OCI-LY1 (cell line): ENCODE data around the gene B3GAT1.

Experiments used
- H2AFZ ChIP-seq: fragments of 200-600 bp; sonication (generic), shearing (Covaris generic); 2 replicates; pipeline ENCODE4 v1.6.0; 2014; ENCODE audit warnings: antibody characterized with exemption, mild to moderate bottlenecking, low read length
- H3F3A ChIP-seq: fragments of 200-600 bp; sonication (generic), shearing (Covaris generic); 2 replicates; pipeline ENCODE4 v1.6.0; 2014; ENCODE audit warnings: mild to moderate bottlenecking, antibody characterized with exemption, low read length, moderate library complexity; ENCODE audit not compliant: insufficient read depth
- H3K27ac ChIP-seq: fragments of 200-600 bp; sonication (generic); 2 replicates; pipeline ENCODE4 v1.5.1; 2014; ENCODE audit warnings: low read length, mixed run types, mild to moderate bottlenecking, low read depth; ENCODE audit not compliant: poor library complexity, severe bottlenecking
- H3K27me3 ChIP-seq: fragments of 200-600 bp; sonication (generic); 2 replicates; pipeline ENCODE4 v1.6.0; 2014; ENCODE audit warnings: antibody characterized with exemption, mild to moderate bottlenecking, low read length, moderate library complexity; ENCODE audit not compliant: insufficient read depth
- H3K36me3 ChIP-seq: fragments of 200-600 bp; sonication (generic); 2 replicates; pipeline ENCODE4 v1.6.1; 2014; ENCODE audit warnings: mild to moderate bottlenecking, antibody characterized with exemption, low read length, moderate library complexity, mixed read lengths; ENCODE audit not compliant: insufficient read depth
- H3K4me1 ChIP-seq: fragments of 200-600 bp; sonication (generic); 2 replicates; pipeline ENCODE4 v1.5.1; 2014; ENCODE audit warnings: mild to moderate bottlenecking, low read length, moderate library complexity; ENCODE audit not compliant: insufficient read depth, severe bottlenecking
- H3K4me2 ChIP-seq: fragments of 200-600 bp; sonication (generic), shearing (Covaris generic); 2 replicates; pipeline ENCODE4 v1.6.1; 2014; ENCODE audit warnings: low read length
- H3K4me3 ChIP-seq: fragments of 200-600 bp; sonication (generic); 2 replicates; pipeline ENCODE4 v1.5.1; 2014; ENCODE audit warnings: low read length, low read depth, mild to moderate bottlenecking, mixed read lengths; ENCODE audit not compliant: poor library complexity, severe bottlenecking
- H3K79me2 ChIP-seq: fragments of 200-600 bp; shearing (Covaris generic); 2 replicates; pipeline ENCODE4 v1.6.1; 2016; ENCODE audit warnings: mixed run types, low read length, mixed read lengths; ENCODE audit not compliant: insufficient read depth
- H3K9ac ChIP-seq: fragments of 200-600 bp; sonication (generic), shearing (Covaris generic); 2 replicates; pipeline ENCODE4 v1.6.1; 2014; ENCODE audit warnings: mild to moderate bottlenecking, low read length, mixed read lengths
- H3K9me2 ChIP-seq: fragments of 200-600 bp; sonication (generic), shearing (Covaris generic); 2 replicates; pipeline ENCODE4 v1.6.1; 2014; ENCODE audit warnings: low read depth, mild to moderate bottlenecking, low read length, mixed read lengths
- H3K9me3 ChIP-seq: fragments of 200-600 bp; shearing (Covaris generic); 2 replicates; pipeline ENCODE4 v1.6.1; 2014; ENCODE audit warnings: low read length, mixed read lengths
- H4K20me1 ChIP-seq: fragments of 200-600 bp; sonication (generic), shearing (Covaris generic); 2 replicates; pipeline ENCODE4 v1.6.0; 2016; ENCODE audit warnings: mild to moderate bottlenecking, low read length; ENCODE audit not compliant: insufficient read depth
- EZH2 ChIP-seq: fragments of 200-600 bp; sonication (generic), shearing (Covaris generic); IDR thresholded peaks from 2 replicates; pipeline ENCODE4 v1.8.0; 2017; ENCODE audit warnings: borderline replicate concordance, mixed run types, mild to moderate bottlenecking, antibody characterized with exemption, low read length, moderate library complexity, mixed read lengths
- TF ChIP-seq, protein P1 (sequence below): fragments of 200-600 bp; sonication (generic), shearing (Covaris generic); IDR thresholded peaks from 2 replicates; pipeline ENCODE4 v1.5.1; 2017; ENCODE audit warnings: mild to moderate bottlenecking, antibody characterized with exemption, low read length, moderate library complexity, mixed read lengths

Gene B3GAT1

GRCh38 chr11:134337051-134337450, 75.0 kb downstream of the B3GAT1 start:
- Histone ChIP-seq H3K4me1 (no peaks in the 10 kb centered on the region), H3K9ac (no peak overlapping the region), H3K79me2 (no peaks in the 10 kb centered on the region), H3K27ac (no peak overlapping the region), H2AFZ (no peak overlapping the region), H3K9me3 (no peaks in the 10 kb centered on the region), H3K9me2 (no peaks in the 10 kb centered on the region), H3K4me3 (no peak overlapping the region), H3F3A (no peaks in the 10 kb centered on the region), H4K20me1 (no peaks in the 10 kb centered on the region), H3K4me2 (no peak overlapping the region), H3K36me3 (no peaks in the 10 kb centered on the region), H3K27me3 (no peaks in the 10 kb centered on the region)
- TF ChIP-seq EZH2 = no peak
- TF ChIP-seq, protein P1, sequence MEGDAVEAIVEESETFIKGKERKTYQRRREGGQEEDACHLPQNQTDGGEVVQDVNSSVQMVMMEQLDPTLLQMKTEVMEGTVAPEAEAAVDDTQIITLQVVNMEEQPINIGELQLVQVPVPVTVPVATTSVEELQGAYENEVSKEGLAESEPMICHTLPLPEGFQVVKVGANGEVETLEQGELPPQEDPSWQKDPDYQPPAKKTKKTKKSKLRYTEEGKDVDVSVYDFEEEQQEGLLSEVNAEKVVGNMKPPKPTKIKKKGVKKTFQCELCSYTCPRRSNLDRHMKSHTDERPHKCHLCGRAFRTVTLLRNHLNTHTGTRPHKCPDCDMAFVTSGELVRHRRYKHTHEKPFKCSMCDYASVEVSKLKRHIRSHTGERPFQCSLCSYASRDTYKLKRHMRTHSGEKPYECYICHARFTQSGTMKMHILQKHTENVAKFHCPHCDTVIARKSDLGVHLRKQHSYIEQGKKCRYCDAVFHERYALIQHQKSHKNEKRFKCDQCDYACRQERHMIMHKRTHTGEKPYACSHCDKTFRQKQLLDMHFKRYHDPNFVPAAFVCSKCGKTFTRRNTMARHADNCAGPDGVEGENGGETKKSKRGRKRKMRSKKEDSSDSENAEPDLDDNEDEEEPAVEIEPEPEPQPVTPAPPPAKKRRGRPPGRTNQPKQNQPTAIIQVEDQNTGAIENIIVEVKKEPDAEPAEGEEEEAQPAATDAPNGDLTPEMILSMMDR = no peak

DNA sequence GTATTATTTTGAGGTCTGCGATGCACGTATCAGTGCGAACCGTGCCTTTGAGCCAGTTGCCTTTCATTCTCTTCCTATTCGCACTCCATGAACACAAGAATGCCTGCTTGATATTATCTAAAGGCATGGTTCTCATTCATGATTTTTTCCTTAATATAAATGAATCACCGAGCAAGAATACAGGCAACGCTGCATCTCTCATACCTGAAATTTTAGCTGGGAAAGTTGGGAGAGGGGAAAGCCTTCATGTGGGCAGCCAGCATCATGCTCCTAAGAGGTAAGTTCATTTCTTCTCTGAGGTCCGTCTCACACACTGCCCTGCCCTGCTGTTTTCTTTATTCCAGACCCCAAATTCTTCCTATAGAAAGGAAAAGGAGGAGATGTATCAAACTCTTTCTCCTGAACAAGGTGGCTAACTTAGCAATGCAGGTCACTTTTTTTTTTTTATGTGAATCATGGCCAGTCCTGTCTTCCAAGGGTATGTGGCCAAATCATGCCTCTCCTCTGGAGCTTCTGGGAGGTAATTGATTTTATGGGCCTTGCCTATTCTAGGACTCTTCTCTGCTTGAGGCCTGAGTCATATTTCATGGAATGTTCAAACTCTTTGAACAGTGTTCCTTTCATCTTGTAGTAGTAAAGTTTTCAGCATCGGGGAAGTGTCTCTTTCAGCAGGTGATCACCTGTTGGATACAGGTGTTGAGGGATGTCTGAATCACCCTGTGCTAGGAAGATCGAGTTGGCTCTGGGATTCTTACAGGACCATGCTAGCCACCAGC, 77.1 kb downstream of the B3GAT1 start:
- no peak overlapping the region for H2AFZ ChIP-seq
- no peaks in the 10 kb centered on the region for H3K27me3 ChIP-seq
- no peaks in the 10 kb centered on the region for H3F3A ChIP-seq
- no peaks in the 10 kb centered on the region for H3K36me3 ChIP-seq
- H3K79me2 ChIP-seq = no peaks in the 10 kb centered on the region
- H4K20me1 ChIP-seq = no peaks in the 10 kb centered on the region
- no peaks in the 10 kb centered on the region for H3K9me3 ChIP-seq
- no peaks in the 10 kb centered on the region for H3K4me1 ChIP-seq
- H3K4me3 ChIP-seq = no peak overlapping the region
- H3K9me2 ChIP-seq = no peaks in the 10 kb centered on the region
- TF ChIP-seq, protein P1 = no peak
- H3K9ac ChIP-seq = no peak overlapping the region
- H3K4me2 ChIP-seq = no peak overlapping the region
- no peak overlapping the region for H3K27ac ChIP-seq

GRCh38 chr11:134333946-134334345, 78.1 kb downstream of the B3GAT1 start:
- Histone ChIP-seq H3K9me2 (no peaks in the 10 kb centered on the region), H2AFZ (no peak overlapping the region), H3K79me2 (no peaks in the 10 kb centered on the region), H3K27ac (no peak overlapping the region), H3K4me2 (no peak overlapping the region), H4K20me1 (no peaks in the 10 kb centered on the region), H3K36me3 (no peaks in the 10 kb centered on the region), H3K4me1 (no peaks in the 10 kb centered on the region), H3K9ac (no peak overlapping the region), H3K4me3 (no peak overlapping the region), H3K27me3 (no peaks in the 10 kb centered on the region), H3F3A (no peaks in the 10 kb centered on the region), H3K9me3 (no peaks in the 10 kb centered on the region)
- TF ChIP-seq, protein P1 = no peak
- TF ChIP-seq EZH2 = no peak
